NCI-H2227 (cell line): ENCODE measurements around the gene TMEM37.

Experiments used
- DNase-seq: peaks from one replicate; lab custom pipeline; 2025; ENCODE audit not compliant: unreplicated experiment; lab: John Stamatoyannopoulos, UW

Gene TMEM37

DNA sequence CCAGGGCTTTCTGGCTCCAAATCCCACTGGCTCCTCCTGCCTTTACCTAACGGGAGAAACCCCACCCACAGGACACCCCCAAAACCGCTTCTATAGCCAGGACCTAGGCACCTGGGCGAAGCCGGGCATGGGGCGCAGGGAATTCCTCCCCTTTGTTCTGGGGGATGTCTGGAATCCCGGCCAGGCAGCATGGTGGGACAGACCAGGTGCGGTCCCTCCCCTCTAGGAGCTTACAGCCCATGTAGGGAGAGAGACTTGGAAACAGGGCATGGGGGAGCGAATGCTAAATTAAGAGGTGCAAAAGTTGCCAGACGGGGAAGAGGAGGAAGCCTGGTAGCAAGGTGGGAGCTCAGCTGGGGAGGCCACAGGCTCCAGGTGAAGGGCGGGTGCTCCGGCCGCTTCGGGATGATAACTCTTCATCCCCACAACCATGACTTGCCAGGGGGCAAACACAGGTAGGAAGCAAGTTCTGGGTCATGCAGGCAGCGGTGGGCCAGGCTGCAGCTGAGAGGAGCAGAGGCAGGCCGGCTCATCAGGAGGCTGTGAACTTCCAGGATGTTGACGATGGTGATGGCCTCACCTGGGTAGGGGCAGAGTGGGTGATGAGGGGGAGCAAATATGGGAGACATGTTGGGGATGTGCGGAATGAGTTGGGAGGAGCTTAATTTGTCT, 1.3 kb downstream of the TMEM37 start:
- no peak for DNase-seq

DNA sequence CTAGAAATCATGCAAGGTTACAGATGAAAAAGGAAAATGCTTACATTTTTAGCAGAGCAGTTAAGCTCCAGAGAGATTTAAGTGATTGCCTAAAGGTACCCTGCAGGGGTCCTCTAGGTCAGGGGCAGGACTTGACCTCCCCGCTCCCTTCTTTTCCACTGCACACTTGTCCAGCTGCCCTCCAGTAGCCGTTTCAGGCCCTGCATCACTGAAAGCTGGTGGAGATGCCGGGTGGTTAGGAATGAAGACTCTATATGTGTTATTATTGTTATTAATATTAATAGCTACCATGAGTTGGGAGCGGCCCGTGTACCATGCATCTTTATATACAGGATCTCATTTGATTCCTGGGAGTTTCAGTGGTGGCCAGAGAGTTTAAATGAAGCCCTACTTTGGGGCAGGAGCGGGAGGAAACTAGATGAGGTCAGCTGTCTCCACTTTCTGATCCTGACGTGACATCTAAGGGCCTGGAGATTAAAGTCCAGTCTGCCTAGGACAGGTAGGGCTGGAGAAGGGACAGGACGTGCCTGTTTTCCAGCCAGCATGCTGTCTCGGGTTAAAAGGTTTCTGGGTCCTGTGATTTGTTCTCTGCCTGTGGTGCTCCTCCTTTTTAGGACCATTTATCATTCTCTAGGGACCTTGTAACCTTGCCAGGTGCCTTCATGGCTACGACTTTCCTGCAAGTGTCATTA, 2.1 kb downstream of the TMEM37 start:
- DNase-seq: no peak

DNA sequence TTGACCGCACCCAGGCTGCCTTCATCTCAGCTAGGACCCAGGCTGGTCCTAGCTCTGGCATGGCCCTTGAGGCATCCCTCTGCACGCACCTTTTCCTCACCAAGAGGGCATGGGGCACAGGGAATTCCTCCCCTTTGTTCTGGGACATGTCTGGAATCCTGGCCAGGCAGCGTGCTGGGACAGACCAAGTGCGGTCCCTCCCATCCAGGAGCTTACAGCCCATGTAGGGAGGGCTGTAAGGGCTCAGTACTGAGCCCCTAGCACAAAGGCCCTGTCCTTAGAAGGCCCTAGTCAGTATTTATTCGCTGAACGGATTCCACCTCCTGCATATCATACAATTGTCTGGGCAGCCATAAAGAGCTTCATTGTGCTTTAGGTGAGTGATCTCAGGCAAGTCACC, 3.0 kb downstream of the TMEM37 start:
- no peak for DNase-seq

DNA sequence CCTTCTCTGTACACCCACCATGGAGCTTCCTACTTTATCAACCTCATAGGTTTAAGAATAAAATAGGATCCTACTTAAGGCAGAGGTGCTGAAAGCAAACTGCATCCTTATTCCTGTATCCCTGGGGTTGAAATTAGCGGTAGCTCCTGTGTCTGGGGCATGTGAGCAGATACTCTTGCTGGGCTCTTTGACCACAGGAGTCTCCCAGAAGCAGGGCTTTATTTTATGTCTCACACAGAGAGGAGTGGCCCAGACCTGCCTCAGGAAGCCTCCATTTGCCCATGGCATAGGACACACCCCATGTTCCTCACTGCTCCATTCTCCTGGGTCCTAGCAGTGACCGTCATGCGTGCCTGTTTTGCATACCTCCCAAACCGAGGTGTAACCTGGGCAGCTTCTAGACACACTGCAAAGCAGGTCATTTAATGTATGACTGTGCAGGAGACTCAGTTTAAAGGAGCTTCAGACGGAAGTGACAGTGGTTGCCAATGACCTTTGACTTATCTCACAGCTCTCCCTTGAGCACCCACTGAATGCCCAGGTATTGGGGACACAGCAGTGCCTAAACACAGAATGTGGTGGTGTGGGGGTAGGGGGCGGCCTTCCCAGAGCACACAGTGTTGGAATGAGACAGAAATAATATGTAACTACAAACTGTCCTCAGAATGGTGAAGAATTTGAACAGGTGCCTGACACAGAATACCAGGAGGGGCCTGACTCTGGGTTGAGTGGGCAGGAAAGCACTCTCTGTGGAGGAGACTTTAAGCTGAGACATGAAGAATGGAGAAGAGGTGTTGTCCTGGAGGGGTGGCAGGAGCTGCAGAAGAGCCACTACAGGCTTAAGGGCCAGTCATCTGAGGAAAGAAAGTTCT, 3.7 kb downstream of the TMEM37 start:
- DNase-seq: no peak

DNA sequence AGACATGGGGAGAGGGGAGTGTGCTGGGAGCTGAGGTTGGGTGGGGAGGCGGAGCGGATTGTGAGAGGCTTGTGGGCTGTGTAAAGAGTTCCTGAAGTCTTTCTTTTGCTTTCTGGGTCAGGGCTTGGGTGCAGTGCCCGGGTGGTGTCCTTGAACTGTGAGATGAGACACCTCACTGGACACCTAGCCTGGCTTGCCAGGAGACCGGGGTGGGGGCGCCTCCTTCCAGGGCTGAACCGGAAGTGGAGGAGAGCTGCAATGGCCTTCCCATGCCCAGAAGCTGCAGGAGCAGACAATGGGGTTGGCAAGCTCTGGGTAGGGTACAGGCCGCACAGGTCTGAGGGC, 4.3 kb downstream of the TMEM37 start:
- no peak for DNase-seq

DNA sequence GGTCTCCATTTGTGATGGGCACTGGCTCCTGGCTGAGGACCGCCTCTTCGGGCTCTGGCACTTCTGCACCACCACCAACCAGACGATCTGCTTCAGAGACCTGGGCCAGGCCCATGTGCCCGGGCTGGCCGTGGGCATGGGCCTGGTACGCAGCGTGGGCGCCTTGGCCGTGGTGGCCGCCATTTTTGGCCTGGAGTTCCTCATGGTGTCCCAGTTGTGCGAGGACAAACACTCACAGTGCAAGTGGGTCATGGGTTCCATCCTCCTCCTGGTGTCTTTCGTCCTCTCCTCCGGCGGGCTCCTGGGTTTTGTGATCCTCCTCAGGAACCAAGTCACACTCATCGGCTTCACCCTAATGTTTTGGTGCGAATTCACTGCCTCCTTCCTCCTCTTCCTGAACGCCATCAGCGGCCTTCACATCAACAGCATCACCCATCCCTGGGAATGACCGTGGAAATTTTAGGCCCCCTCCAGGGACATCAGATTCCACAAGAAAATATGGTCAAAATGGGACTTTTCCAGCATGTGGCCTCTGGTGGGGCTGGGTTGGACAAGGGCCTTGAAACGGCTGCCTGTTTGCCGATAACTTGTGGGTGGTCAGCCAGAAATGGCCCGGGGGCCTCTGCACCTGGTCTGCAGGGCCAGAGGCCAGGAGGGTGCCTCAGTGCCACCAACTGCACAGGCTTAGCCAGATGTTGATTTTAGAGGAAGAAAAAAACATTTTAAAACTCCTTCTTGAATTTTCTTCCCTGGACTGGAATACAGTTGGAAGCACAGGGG, 5.5 kb downstream of the TMEM37 start:
- DNase-seq: no peak

DNA sequence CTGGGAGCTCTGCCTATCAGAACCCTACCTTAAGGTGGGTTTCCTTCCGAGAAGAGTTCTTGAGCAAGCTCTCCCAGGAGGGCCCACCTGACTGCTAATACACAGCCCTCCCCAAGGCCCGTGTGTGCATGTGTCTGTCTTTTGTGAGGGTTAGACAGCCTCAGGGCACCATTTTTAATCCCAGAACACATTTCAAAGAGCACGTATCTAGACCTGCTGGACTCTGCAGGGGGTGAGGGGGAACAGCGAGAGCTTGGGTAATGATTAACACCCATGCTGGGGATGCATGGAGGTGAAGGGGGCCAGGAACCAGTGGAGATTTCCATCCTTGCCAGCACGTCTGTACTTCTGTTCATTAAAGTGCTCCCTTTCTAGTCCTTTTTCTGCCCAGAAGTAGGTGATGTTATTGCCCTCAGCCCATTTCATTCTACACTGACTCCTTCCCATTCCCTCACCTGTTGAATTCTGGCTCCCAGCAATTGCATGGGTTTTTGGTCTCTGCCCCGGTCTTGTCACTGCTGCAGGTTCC, 6.5 kb downstream of the TMEM37 start:
- no peak for DNase-seq

DNA sequence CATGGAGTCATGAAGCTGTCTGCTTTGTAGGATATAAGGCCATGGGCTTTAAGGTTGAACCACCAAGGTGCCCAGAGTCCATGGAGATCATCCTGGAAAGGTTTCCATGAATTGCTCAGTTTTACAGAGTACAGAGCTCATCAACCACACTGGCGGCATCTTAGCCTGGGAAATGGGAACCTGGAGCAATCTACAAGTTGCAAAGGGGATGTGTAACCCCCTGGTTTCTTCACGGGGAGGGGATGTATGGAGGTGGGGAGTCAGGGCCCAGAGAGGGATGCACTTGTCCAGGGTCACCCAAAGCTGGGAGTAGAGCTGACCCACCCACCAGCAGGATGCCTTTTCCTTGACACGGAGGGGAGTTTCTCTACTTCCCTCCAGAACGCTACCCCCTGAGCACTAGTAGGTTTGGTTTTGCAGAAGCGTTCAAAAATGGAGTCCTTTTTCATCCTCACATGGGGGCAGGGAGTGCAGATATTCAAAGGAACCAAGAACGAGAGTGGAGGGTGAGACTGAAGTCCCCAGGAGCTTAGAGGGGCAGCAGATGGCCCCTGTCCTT, 7.2 kb downstream of the TMEM37 start:
- DNase-seq: no peak

DNA sequence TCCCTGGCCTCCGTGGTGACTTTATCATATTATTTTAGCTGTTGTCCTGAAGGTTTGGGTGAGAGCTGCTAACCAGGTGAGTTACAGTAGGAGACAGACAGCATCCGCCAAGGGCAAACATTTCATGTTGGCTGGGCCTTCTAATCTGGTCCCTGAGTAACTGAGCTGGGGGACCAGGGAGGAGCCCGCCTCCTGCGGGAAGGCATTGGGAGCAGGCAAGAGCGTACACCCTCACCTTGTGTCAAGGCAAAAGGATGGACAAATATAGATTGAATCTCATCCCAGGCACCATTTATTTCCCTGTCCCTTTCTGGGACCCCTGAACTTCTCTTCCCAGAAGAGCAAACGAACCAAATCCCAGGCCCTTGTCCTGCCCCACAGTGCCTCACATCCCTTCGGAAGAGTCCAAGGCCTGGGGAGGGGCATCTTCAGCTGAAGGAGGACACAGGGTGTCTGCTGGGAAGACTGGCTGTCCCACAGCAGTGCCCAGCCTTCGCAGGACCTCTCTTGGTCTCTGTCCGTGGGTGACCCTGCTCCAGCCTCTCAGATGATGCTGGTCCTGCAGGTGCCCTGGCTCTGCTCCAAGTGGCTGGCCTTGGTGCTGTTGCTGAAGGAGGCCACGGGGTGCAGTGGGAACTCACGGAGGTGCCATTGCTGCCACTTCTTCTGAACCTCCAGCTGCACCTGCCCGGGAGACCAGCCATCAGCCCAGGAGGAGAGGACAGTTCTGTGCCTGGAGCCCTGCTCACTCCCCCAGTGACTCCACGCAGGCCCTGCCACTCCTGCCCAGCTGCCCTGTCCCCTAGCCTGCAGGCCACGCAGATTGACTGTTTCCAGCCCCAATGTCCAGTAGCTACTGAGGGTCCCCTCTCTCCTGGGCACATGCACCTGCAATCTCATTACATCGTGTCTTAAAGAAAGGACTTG, 8.2 kb downstream of the TMEM37 start:
- no peak for DNase-seq

DNA sequence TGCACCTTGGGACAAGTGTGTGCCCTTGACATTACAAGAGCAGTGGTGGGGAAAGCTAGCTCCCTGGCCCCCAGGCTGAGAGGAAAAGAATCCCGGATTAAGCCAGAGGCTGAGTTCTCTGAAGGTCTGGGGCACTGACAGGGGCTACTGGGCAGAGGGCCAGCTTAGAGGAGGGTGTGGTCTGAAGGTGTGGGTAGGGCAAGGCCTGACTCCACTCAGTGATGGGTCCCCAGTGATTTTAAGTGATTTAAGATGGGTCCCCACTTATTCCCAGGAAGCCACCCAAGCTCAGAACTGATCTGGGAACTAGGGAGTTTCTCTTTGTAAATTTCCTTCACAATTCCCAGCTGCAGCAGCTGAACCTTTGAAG, 8.8 kb downstream of the TMEM37 start:
- DNase-seq: no peak

DNA sequence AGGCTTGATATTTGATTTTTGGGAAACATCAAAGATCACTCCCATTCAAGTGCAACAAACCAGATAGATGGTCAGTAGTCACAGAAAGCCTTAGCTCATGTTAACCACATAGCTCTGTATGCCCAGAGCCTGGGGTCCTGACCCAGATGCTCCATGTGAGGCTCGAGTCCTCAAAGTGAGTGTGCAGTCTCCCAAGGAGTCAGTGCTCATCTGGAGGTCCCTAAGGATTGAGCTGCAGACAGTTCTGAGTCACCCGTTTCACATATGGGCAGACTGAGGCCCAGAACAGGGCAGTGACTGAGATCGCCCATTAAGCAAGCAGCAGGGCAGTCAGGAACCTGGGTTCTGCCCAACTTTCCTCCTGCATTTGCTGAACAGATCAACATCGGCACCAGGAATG, 9.2 kb downstream of the TMEM37 start:
- no peak for DNase-seq

DNA sequence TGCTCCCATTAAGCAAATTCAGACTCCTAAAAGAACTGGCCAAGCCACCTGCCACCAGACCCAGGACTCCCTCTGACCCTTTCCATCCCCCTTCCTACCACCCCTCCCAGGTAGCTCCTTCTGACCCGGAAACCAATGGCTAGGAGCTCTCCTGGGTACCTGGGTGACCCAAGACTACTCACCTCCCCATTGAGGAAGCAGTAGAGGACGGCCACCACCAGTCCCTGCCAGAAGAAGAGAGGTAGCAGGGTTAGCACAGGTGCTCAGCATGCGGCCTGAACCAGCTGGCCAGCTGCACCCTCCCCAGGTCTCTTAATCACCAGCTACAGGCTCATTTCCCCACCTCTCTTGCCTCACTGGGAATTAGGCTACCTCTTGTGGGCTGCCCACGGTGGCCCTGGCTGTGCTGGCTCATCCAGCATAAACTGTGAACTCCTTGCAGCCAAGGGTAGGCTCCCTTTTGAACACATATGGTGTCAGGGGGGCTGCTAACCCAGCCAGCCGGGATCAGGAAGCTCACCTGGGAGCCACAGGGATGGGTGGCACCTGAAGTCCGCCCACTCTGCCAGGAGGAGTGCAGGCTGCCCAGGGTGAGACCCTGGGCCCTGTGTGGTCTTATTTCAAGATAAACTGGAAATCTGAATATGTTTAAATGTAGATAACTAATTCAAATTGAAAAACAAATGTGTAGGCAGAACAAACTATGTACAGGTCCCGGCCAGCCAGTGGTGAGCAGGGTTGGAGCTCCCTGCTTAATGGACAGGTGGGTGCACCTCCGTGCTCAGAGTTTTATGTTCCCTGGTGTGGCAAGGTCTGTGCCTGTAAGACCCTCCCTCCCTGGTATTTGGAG, 9.9 kb downstream of the TMEM37 start:
- DNase-seq: no peak

DNA sequence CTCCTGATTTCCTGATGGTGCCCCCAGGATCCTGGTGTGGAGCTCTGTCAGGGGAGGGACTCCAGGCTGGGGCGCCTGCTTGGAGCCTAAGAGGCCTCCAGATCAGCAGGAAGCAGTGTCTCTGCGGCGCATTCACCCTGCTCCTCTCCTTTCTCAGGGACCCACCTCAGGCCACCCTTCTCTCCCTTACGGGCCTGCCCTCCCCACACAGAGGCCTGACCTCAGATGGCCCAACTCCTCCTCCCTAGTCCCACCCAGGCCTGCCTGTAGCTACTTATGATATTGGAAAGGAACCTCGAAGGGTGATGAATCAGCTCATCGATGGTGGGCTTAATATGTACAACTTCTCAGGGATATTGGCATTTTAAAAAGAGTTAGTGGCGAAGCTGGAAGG, 10.6 kb downstream of the TMEM37 start:
- no peak for DNase-seq

DNA sequence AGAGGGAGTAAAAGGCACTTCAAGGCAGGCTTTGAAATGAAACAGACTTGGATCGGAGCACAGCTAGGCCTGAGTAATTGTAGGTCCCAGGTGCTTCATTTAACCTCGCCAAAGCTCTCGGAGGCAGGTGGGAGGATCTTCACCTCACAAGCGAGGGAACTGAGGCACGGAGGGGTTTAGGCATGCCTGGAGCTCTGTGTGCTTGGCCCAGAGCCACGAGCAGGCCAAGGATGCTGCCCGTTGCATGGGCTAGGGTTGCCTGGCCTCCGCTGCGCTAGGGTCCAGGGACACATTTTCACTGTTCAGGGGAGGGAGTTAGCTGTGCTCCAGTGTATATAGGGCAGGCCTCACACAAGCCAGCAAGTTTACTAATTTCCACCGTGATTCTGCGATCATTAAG, 11.2 kb downstream of the TMEM37 start:
- no peak for DNase-seq

DNA sequence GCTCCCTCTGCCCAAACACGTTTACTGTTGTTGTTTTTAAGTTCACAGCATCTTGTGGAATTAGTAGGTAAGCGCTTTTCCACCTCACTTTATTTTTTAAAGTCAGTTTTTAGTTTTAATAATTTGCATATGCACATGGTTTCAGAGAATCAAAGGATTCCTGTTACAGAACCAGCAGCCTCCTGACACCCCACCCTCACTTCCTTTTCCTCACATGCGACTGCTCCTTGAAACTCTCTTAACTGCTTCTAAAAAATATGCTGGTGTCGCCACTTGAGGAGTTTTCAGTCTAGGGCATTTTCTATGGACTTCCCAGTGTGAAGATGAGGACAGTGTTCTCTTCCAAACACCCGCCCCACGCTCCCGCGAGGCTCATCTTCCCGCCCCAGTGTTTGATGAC, 14.4 kb downstream of the TMEM37 start:
- DNase-seq: no peak

DNA sequence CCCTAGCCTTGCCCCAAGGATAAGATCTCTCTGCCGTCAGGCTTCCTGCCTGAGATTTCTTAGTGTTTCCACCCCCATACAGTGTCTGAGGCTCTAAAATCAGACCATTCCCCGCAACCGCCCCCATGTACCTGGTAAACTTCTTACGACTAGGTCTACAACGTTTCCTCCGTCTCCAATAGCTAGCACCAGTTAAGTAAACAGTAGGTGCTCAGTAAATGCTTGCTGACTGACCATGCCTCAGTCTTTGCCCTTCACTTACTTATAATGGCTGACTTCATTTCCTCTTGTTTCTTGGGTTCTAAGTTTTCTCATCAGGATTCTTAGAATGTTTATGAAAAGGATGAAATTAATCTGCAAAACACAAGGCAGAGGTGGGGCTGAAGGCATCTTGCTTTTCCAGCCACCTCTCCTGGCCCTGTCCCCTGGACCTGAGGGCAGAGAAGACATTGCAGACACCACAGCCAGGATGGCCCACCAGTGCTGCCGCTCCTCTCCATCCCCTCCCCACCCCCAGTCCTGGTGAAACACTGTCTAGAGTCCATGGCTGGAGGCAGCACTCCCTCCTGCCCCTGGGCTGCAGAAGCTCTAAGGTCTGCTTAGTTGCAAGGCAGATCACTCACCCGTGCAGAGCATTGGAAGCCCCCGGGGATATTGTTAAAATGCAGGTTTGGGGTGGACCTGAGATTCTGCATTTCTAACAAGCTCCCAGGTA, 16.9 kb downstream of the TMEM37 start:
- no peak for DNase-seq

DNA sequence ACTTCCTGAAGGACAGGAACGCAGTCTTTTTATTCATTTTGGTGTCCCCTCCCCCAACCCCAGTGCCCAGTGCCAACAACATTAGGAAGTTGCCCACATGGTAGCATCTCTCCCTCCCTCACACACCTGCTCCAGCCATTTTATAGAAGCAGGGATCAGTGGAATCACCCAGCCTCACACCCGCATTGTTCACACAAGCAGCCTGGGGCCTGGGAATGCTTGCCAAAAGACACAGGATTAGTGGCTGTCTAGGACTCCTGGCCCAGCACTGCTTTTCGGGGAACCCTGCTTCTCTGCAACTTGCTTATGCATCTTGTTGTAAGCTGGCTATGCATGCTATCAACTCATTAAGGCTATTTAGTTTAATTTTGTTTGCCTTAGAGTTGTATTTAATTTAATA, 17.9 kb downstream of the TMEM37 start:
- no peak for DNase-seq

DNA sequence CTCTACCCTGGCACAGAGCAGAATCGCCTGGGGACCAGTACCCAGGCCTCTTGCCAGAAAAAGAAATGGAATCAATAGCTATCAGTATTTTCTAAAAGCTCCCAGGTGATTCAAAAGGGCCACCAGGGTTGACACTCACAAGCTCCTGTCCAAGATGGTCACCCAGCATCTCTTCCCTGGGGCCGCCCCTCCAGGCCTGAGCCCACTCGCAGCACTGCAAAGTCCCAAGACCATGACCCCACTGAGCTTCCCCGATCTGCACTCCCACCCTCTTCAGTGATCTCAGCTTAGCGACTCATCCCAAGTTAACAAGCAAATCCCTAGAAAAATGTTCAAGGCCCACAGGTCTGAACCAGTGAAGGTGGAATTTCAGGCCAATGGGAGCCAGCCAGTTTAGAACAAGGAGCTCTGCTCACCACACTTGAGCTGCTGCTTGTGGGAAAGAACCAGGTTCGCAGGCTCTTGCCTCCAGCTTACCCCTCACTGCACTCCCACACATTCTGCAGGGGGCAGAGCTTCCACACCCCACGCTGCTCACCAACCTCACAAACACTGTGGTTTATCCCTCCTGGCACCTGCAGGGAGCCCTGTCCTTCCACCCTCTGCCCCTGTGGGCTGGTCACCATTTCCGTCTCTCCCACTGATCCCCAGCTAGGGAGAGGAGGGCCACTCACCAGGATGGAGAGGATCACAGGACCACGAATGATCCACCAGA, 19.8 kb downstream of the TMEM37 start:
- DNase-seq: no peak
